Nephron progenitor cell (in vitro differentiated cells): ENCODE measurements around the gene SRSF7.

Source experiments
- DNase-seq: peaks from one replicate; pipeline ENCODE4 v3.0.0; 2021
- H3K27ac Mint-ChIP-seq: 2 replicates; pipeline ENCODE4 v1.8.0; 2021; ENCODE audit warnings: mild to moderate bottlenecking, moderate library complexity, mixed read lengths
- H3K27me3 Mint-ChIP-seq: 2 replicates; pipeline ENCODE4 v1.8.0; 2021; ENCODE audit warnings: mild to moderate bottlenecking, low read depth, mixed read lengths; ENCODE audit not compliant: poor library complexity
- H3K36me3 Mint-ChIP-seq: 2 replicates; pipeline ENCODE4 v1.8.0; 2021; ENCODE audit warnings: low read depth, mixed read lengths
- H3K4me1 Mint-ChIP-seq: 2 replicates; pipeline ENCODE4 v1.8.0; 2021; ENCODE audit warnings: mixed read lengths
- H3K4me3 Mint-ChIP-seq: 2 replicates; pipeline ENCODE4 v1.8.0; 2021; ENCODE audit warnings: mild to moderate bottlenecking, moderate library complexity, mixed read lengths
- H3K9me3 Mint-ChIP-seq: 2 replicates; pipeline ENCODE4 v1.8.0; 2021; ENCODE audit warnings: mild to moderate bottlenecking, moderate library complexity, mixed read lengths
- TF ChIP-seq, protein P1 (sequence below): fragments of 200-600 bp; sonication (generic); IDR thresholded peaks from 2 replicates; pipeline ENCODE4 v1.5.0; 2021; ENCODE audit warnings: antibody characterized with exemption

SRSF7 gene

DNA sequence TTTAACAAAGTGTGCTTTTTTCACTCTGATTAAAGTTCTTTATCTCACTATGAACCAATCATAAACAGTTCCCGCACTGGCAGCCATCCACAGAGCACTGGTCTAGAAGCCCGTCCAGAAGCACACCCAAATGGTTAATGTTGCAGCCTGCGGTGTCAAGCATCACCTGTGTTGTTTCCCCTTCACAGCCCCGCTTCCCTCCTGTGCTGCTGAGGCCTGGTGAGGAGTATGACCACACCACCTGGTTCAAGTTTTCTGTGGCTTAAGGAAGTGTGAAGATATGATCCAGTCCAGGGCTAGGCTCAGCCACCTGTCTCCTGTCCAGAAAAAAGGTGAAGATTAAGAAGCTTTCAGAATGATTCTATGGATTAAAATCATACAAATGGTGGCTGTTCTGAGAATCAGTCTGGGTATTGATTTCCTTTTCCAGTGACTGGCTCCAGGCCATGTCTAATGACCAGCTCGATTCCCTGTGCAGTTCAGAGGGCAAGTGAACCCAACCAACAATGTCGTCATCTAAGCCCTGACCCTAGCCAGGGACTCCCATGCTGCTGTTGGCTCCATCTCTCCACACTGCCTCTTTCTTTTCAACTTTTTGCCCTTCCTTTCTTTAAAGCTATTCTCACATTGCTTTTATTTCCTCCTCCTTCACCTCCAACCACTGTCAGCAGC is 17.7 kb downstream of the SRSF7 start:
- Mint-ChIP-seq H3K9me3 (peaks cover 2% of the 10 kb centered on the region), H3K27ac (peak overlapping the region; percentile 30), H3K27me3 (no peaks in the 10 kb centered on the region), H3K4me1 (peaks cover 23% of the 10 kb centered on the region), H3K36me3 (peaks cover 28% of the 10 kb centered on the region), H3K4me3 (no peak overlapping the region)
- TF ChIP-seq, protein P1, sequence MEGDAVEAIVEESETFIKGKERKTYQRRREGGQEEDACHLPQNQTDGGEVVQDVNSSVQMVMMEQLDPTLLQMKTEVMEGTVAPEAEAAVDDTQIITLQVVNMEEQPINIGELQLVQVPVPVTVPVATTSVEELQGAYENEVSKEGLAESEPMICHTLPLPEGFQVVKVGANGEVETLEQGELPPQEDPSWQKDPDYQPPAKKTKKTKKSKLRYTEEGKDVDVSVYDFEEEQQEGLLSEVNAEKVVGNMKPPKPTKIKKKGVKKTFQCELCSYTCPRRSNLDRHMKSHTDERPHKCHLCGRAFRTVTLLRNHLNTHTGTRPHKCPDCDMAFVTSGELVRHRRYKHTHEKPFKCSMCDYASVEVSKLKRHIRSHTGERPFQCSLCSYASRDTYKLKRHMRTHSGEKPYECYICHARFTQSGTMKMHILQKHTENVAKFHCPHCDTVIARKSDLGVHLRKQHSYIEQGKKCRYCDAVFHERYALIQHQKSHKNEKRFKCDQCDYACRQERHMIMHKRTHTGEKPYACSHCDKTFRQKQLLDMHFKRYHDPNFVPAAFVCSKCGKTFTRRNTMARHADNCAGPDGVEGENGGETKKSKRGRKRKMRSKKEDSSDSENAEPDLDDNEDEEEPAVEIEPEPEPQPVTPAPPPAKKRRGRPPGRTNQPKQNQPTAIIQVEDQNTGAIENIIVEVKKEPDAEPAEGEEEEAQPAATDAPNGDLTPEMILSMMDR = no peak
- no peak for DNase-seq

DNA sequence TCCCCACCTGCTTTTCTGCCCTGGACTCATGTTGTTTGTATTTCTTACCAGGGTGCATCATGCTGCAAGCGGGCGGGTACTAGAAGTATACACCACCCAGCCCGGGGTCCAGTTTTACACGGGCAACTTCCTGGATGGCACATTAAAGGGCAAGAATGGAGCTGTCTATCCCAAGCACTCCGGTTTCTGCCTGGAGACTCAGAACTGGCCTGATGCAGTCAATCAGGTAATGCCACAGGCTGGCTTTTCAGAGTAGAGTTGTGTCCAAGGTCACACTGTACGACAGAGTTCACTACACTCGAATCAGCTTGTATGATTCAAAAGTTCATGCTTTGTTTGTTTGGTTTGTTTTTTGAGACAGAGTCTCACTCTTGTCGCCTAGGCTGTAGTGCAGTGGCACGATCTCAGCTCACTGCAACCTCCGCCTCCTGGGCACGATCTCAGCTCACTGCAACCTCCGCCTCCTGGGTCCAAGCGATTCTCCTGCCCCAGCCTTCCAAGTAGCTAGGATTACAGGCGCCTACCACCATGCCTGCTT is 19.4 kb downstream of the SRSF7 start:
- peaks cover 23% of the 10 kb centered on the region for H3K4me1 Mint-ChIP-seq
- peak overlapping the region; percentile 37 for H3K27ac Mint-ChIP-seq
- H3K9me3 Mint-ChIP-seq = no peaks in the 10 kb centered on the region
- H3K4me3 Mint-ChIP-seq = no peak overlapping the region
- no peaks in the 10 kb centered on the region for H3K27me3 Mint-ChIP-seq
- H3K36me3 Mint-ChIP-seq = peaks cover 11% of the 10 kb centered on the region
- DNase-seq = no peak
- TF ChIP-seq, protein P1 = no peak

DNA sequence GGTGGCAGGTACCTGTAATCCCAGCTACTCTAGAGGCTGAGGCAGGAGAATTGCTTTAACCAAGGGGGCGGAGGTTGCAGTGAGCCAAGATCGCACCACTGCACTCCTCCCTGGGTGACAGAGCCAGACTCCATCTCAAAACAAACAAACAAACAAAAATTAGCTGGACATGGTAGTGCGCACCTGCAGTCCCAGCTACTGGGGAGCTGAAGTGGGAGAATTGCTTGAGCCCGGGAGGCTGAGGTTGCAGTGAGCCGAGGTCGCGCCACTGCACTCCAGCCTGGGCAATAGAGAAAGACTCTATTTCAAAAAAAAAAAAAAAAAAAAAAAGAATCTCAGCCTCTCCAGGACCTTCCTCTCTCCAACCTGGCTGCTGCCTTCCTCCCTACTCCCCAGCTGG is 20.1 kb downstream of the SRSF7 start:
- no peaks in the 10 kb centered on the region for H3K27me3 Mint-ChIP-seq
- TF ChIP-seq, protein P1 = no peak
- H3K4me3 Mint-ChIP-seq = no peak overlapping the region
- H3K27ac Mint-ChIP-seq = peak overlapping the region; percentile 37
- peaks cover 11% of the 10 kb centered on the region for H3K36me3 Mint-ChIP-seq
- H3K4me1 Mint-ChIP-seq = peaks cover 17% of the 10 kb centered on the region
- no peak for DNase-seq
- no peaks in the 10 kb centered on the region for H3K9me3 Mint-ChIP-seq

DNA sequence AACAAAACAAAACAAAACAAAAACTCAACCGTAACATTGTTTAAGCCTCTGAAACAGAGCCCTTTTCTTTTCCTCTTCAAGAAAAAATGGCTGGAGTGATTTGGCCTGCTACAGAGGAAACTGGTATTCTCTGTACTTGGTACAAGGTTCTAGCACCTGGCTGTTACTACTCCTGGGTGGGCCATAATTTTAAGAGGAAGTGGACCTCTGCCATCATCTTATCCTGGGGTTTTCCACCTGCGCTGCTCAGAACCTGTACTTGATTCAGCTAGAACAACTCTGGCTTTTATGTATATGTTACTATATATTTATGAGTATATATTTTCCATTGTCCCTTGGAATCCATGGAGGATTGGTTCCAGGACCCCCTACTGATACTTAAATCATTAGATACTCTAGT is 22.5 kb downstream of the SRSF7 start:
- no peaks in the 10 kb centered on the region for H3K9me3 Mint-ChIP-seq
- H3K36me3 Mint-ChIP-seq = peaks cover 11% of the 10 kb centered on the region
- H3K4me3 Mint-ChIP-seq = no peak overlapping the region
- no peak overlapping the region for H3K27ac Mint-ChIP-seq
- H3K27me3 Mint-ChIP-seq = no peaks in the 10 kb centered on the region
- no peak for DNase-seq
- H3K4me1 Mint-ChIP-seq = no peaks in the 10 kb centered on the region
- TF ChIP-seq, protein P1 = no peak

DNA sequence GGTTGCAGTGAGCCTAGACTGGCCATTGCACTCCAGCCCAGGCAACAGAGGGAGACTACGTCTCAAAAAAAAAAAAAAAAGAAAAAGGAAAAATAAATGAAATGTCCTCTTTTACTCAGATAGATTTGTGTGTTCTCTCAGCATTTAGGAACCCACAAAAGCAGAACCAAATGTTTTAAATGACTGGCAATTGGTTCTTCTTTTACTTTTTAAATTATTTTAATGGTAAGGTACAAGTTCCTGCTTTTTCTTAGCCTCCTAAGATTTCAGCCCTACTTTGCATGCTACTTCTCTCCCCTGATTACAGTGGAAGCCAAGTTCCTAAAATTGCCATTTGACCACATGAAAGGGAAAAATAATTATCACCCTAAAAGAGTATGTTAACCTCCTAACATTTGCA is 23.5 kb downstream of the SRSF7 start:
- Mint-ChIP-seq H3K36me3 (peaks cover 5% of the 10 kb centered on the region), H3K27ac (no peak overlapping the region), H3K27me3 (no peaks in the 10 kb centered on the region), H3K4me3 (no peak overlapping the region), H3K4me1 (no peaks in the 10 kb centered on the region), H3K9me3 (no peaks in the 10 kb centered on the region)
- TF ChIP-seq, protein P1 = no peak
- no peak for DNase-seq

DNA sequence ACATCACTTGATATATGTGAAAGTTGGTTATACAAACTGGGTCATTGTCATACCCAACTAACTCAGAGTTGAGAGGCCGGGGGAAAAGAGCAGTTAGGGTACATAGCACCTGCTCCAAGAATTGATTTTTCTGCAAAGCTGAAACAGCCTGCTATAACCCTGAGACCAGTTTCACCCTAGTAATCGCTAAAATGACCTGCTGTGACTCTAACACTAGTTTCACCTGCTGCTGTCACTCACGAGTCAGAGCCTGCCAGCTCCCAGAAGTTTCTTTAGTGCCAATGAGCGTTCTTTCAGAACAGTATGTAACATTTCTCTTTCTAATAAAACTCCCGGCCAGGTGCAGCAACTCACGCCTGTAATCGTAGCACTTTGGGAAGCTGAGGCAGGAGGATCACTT is 28.0 kb downstream of the SRSF7 start:
- Mint-ChIP-seq H3K4me1 (peaks cover 7% of the 10 kb centered on the region), H3K36me3 (peaks cover 24% of the 10 kb centered on the region), H3K27me3 (peaks cover 6% of the 10 kb centered on the region), H3K27ac (no peak overlapping the region), H3K4me3 (no peak overlapping the region), H3K9me3 (peaks cover 3% of the 10 kb centered on the region)
- TF ChIP-seq, protein P1 = no peak
- no peak for DNase-seq
